ENCODE measurements around the gene TTC34. TPM values are rescaled to one million over a fixed set of nuclear protein-coding genes. Genes with fewer than 3 reads are reported as not detected.

The TTC34 gene
- total and polyA plus RNA-seq, 7 donors: 0.01 to 0.15 (median 0.04) TPM

- TF ChIP-seq CTCF (IDR thresholded peaks at IDR 0.05): no peak
- Histone ChIP-seq H3K36me3 (ENCODE audit: insufficient read depth in 1 of 2, low read depth in 1 of 2) (no peaks in the 10 kb centered on the region), H3K27me3 (ENCODE audit: insufficient read depth in 3 of 3, low read length in 2 of 3) (peaks cover 0 to 24% (median under 1%) of the 10 kb centered on the region in 3 donors), H3K4me3 (no peak overlapping the region), H3K4me1 (no peaks in the 10 kb centered on the region), H3K27ac (no peak overlapping the region), H3K9me3 (no peaks in the 10 kb centered on the region)
- no peak for ATAC-seq
- intact Hi-C loops (cut with DNase I): no loop called here
- WGBS, 3 donors: 73 to 77% (median 76%) methylated on average over 15 of the region's 15 CpGs
- DNase-seq: peak; percentile 4 to 32
Measured at GRCh38 chr1:2826316-2826715, 24.8 kb upstream of the TTC34 start.

GRCh38 chr1:2825487-2826189 lies 24.1 kb upstream of the TTC34 start:
- Histone ChIP-seq H3K27me3 (ENCODE audit: insufficient read depth in 3 of 3, low read length in 2 of 3) (peaks cover 0 to 29% (median 0%) of the 10 kb centered on the region in 3 donors), H3K27ac (no peak overlapping the region), H3K4me3 (no peak overlapping the region), H3K9me3 (no peaks in the 10 kb centered on the region), H3K36me3 (ENCODE audit: insufficient read depth in 1 of 2, low read depth in 1 of 2) (no peaks in the 10 kb centered on the region), H3K4me1 (no peaks in the 10 kb centered on the region)
- peak; percentile 2 to 26 for DNase-seq
- ATAC-seq: no peak
- TF ChIP-seq CTCF (IDR thresholded peaks at IDR 0.05): no peak
- intact Hi-C loops (cut with DNase I): no loop called here
- 57 to 64% (median 61%) methylated on average over 18 of the region's 18 CpGs for WGBS, 3 donors

GRCh38 chr1:2824999-2825398 lies 23.5 kb upstream of the TTC34 start:
- ATAC-seq (no peak), DNase-seq (peak; percentile 5 to 23)
- intact Hi-C loops (cut with DNase I): no loop called here
- no peak overlapping the region for H3K27ac ChIP-seq
- no peak for TF ChIP-seq CTCF (IDR thresholded peaks at IDR 0.05)
- peaks cover 0 to 29% (median 0%) of the 10 kb centered on the region in 3 donors for H3K27me3 ChIP-seq (ENCODE audit: insufficient read depth in 3 of 3, low read length in 2 of 3)
- no peaks in the 10 kb centered on the region for H3K9me3 ChIP-seq
- H3K4me1 ChIP-seq: no peaks in the 10 kb centered on the region
- no peak overlapping the region for H3K4me3 ChIP-seq
- H3K36me3 ChIP-seq (ENCODE audit: insufficient read depth in 1 of 2, low read depth in 1 of 2): no peaks in the 10 kb centered on the region

GRCh38 chr1:2823921-2824610 lies 22.6 kb upstream of the TTC34 start:
- no peaks in the 10 kb centered on the region for H3K36me3 ChIP-seq (ENCODE audit: insufficient read depth in 1 of 2, low read depth in 1 of 2)
- no peaks in the 10 kb centered on the region for H3K4me1 ChIP-seq
- intact Hi-C loops (cut with DNase I): no loop called here
- no peak overlapping the region for H3K4me3 ChIP-seq
- H3K9me3 ChIP-seq: no peaks in the 10 kb centered on the region
- TF ChIP-seq CTCF (IDR thresholded peaks at IDR 0.05): no peak
- peaks cover 0 to 29% (median 0%) of the 10 kb centered on the region in 3 donors for H3K27me3 ChIP-seq (ENCODE audit: insufficient read depth in 3 of 3, low read length in 2 of 3)
- ATAC-seq (no peak), DNase-seq (peak in 1 of 2 donors; percentile 23)
- WGBS, 3 donors: 73 to 79% (median 79%) methylated on average over 22 of the region's 22 CpGs
- no peak overlapping the region for H3K27ac ChIP-seq
